IMR-90 (cell line): Measurements from ENCODE around the gene P2RX7. TPM values are rescaled to one million over a fixed set of nuclear protein-coding genes. Genes with fewer than 3 reads are reported as not detected.

Experiments used
- ATAC-seq: fragments of 200-7000 bp; cut with Tn5 transposase; 2 replicates; pipeline ENCODE4 v1.9.1; 2020; ENCODE audit warnings: low read depth, mild to moderate bottlenecking, moderate library complexity
- BruUV-seq: library from RNA; stranded (reverse); fragments of 400-500 nt; replicated peaks from 2 replicates; lab custom pipeline; 2021; lab: Mats Ljungman, UMichigan
- CTCF ChIA-PET: fragments of 300-600 bp; formaldehyde crosslinking; extraction: SDS; loops from one replicate; lab custom pipeline; 2021; ENCODE audit warnings: antibody characterized with exemption; lab: Yijun Ruan, JAX
- POLR2A ChIA-PET: fragments of 300-600 bp; sonication (Branson Sonifier 250); formaldehyde crosslinking; loops from one replicate; lab custom pipeline; 2022; ENCODE audit warnings: antibody characterized with exemption; ENCODE audit not compliant: unreplicated experiment; lab: Charles Lee
- DNase-seq: peaks from one replicate; pipeline ENCODE4 v3.0.0; 2013
- H2AFZ ChIP-seq: replicated peaks from 2 replicates; pipeline ENCODE3; 2013; ENCODE audit warnings: low read length, mild to moderate bottlenecking; ENCODE audit not compliant: poor library complexity
- H2AK5ac ChIP-seq: 2 replicates; pipeline ENCODE4 v1.6.1; 2013; ENCODE audit warnings: low read depth, low read length, inconsistent platforms
- H2AK9ac ChIP-seq: replicated peaks from 2 replicates; pipeline ENCODE3; 2013; ENCODE audit warnings: mild to moderate bottlenecking, low read depth, low read length, moderate library complexity; ENCODE audit not compliant: poor library complexity
- H2BK120ac ChIP-seq: 2 replicates; pipeline ENCODE4 v1.6.1; 2013; ENCODE audit warnings: low read depth, low read length, inconsistent platforms
- H2BK15ac ChIP-seq: 3 replicates; pipeline ENCODE4 v1.6.1; 2013; ENCODE audit warnings: low read depth, low read length, inconsistent platforms
- H2BK20ac ChIP-seq: 2 replicates; pipeline ENCODE4 v1.6.1; 2013; ENCODE audit warnings: low read depth, mild to moderate bottlenecking, inconsistent platforms, low read length, moderate library complexity
- H2BK5ac ChIP-seq: 2 replicates; pipeline ENCODE4 v1.6.1; 2013; ENCODE audit warnings: mild to moderate bottlenecking, low read depth, low read length, inconsistent platforms; ENCODE audit not compliant: poor library complexity, severe bottlenecking
- H3K14ac ChIP-seq: replicated peaks from 2 replicates; pipeline ENCODE4 v1.6.1; 2013; ENCODE audit warnings: low read depth, low read length, inconsistent platforms
- H3K18ac ChIP-seq: 2 replicates; pipeline ENCODE4 v1.6.1; 2013; ENCODE audit warnings: low read depth, low read length, control low read depth
- H3K23ac ChIP-seq: 2 replicates; pipeline ENCODE4 v1.6.1; 2013; ENCODE audit warnings: low read depth, low read length, inconsistent platforms
- H3K27ac ChIP-seq: 2 replicates; pipeline ENCODE4 v1.5.1; 2013; ENCODE audit warnings: mild to moderate bottlenecking, control low read depth, low read length; ENCODE audit not compliant: insufficient read depth
- H3K27me3 ChIP-seq: 2 replicates; pipeline ENCODE4 v1.6.1; 2013; ENCODE audit warnings: low read length; ENCODE audit not compliant: control insufficient read depth, insufficient read depth
- H3K36me3 ChIP-seq: 2 replicates; pipeline ENCODE4 v1.6.1; 2013; ENCODE audit warnings: low read length, mixed read lengths; ENCODE audit not compliant: control insufficient read depth, insufficient read depth
- H3K4ac ChIP-seq: 2 replicates; pipeline ENCODE4 v1.6.1; 2013; ENCODE audit warnings: low read depth, low read length, inconsistent platforms
- H3K4me1 ChIP-seq: 2 replicates; pipeline ENCODE4 v1.6.1; 2013; ENCODE audit warnings: low read length, mixed read lengths; ENCODE audit not compliant: control insufficient read depth, insufficient read depth
- H3K4me2 ChIP-seq: 2 replicates; pipeline ENCODE4 v1.6.1; 2013; ENCODE audit warnings: low read depth, mild to moderate bottlenecking, control low read depth, low read length, moderate library complexity
- H3K4me3 ChIP-seq: 2 replicates; pipeline ENCODE4 v1.5.1; 2013; ENCODE audit warnings: low read depth, mild to moderate bottlenecking, control low read depth, low read length, moderate library complexity; ENCODE audit not compliant: insufficient read depth
- H3K56ac ChIP-seq: 2 replicates; pipeline ENCODE4 v1.6.1; 2013; ENCODE audit warnings: low read length, inconsistent platforms; ENCODE audit not compliant: insufficient read depth; ENCODE audit errors: extremely low read depth
- H3K79me1 ChIP-seq, 2 experiments: 2 replicates each; pipeline ENCODE4 v1.6.1; 2013; ENCODE audit warnings: low read length in 2 of 2, inconsistent platforms in 1 of 2, low read depth in 1 of 2
- H3K9ac ChIP-seq: 2 replicates; pipeline ENCODE4 v1.6.1; 2013; ENCODE audit warnings: low read depth, low read length, control low read depth
- H3K9me1 ChIP-seq: 2 replicates; pipeline ENCODE4 v1.6.1; 2013; ENCODE audit warnings: low read length, inconsistent platforms; ENCODE audit not compliant: insufficient read depth
- H3K9me3 ChIP-seq: 2 replicates; pipeline ENCODE4 v1.6.1; 2013; ENCODE audit warnings: low read length; ENCODE audit not compliant: control insufficient read depth, insufficient read depth
- H4K20me1 ChIP-seq: 2 replicates; pipeline ENCODE4 v1.6.1; 2013; ENCODE audit warnings: low read length, inconsistent platforms; ENCODE audit not compliant: insufficient read depth
- H4K5ac ChIP-seq: 2 replicates; pipeline ENCODE4 v1.6.1; 2013; ENCODE audit warnings: mild to moderate bottlenecking, low read depth, low read length, control low read depth
- H4K8ac ChIP-seq, 2 experiments: 2 replicates each; pipeline ENCODE4 v1.6.1; 2013; ENCODE audit warnings: low read depth in 2 of 2, low read length in 2 of 2, control low read depth in 1 of 2, inconsistent platforms in 1 of 2
- H4K91ac ChIP-seq: 2 replicates; pipeline ENCODE4 v1.6.1; 2013; ENCODE audit warnings: low read depth, low read length, inconsistent platforms; ENCODE audit not compliant: insufficient read depth
- BHLHE40 ChIP-seq: fragments of 150-350 bp; IDR thresholded peaks from 2 replicates; pipeline ENCODE4 v1.6.1; 2016; ENCODE audit warnings: mild to moderate bottlenecking, low read depth, low read length
- CEBPB ChIP-seq: IDR thresholded peaks from 2 replicates; pipeline ENCODE4 v1.6.1; 2012; ENCODE audit warnings: low read depth, low read length, improper control_type of control experiment
- CTCF ChIP-seq: conservative IDR thresholded peaks from 2 replicates; pipeline ENCODE4 v1.5.1; 2012; ENCODE audit warnings: mild to moderate bottlenecking, low read depth, low read length, improper control_type of control experiment
- ELK1 ChIP-seq: fragments of 150-350 bp; IDR thresholded peaks from 2 replicates; pipeline ENCODE4 v1.6.1; 2016; ENCODE audit warnings: low read depth, mild to moderate bottlenecking, low read length, moderate library complexity, borderline replicate concordance
- FOS ChIP-seq: fragments of 150-350 bp; IDR thresholded peaks from 2 replicates; pipeline ENCODE4 v1.6.1; 2016; ENCODE audit warnings: low read depth, low read length
- MAFK ChIP-seq: IDR thresholded peaks from 2 replicates; pipeline ENCODE4 v1.6.1; 2012; ENCODE audit warnings: low read depth, low read length, improper control_type of control experiment
- MAZ ChIP-seq: IDR thresholded peaks from 2 replicates; pipeline ENCODE4 v1.6.1; 2012; ENCODE audit warnings: low read depth, mild to moderate bottlenecking, low read length, improper control_type of control experiment, moderate library complexity, borderline replicate concordance
- NFE2L2 ChIP-seq: fragments of 150-350 bp; IDR thresholded peaks from 2 replicates; pipeline ENCODE4 v1.6.1; 2016; ENCODE audit warnings: low read depth, mild to moderate bottlenecking, low read length
- POLR2A ChIP-seq: IDR thresholded peaks from 2 replicates; pipeline ENCODE4 v1.6.1; 2012; ENCODE audit warnings: mild to moderate bottlenecking, low read depth, low read length
- RAD21 ChIP-seq: IDR thresholded peaks from 2 replicates; pipeline ENCODE4 v1.6.1; 2012; ENCODE audit warnings: low read length, improper control_type of control experiment
- RCOR1 ChIP-seq: IDR thresholded peaks from 2 replicates; pipeline ENCODE4 v1.6.1; 2012; ENCODE audit warnings: mild to moderate bottlenecking, low read length, improper control_type of control experiment; ENCODE audit not compliant: insufficient replicate concordance
- RFX5 ChIP-seq: IDR thresholded peaks from 2 replicates; pipeline ENCODE4 v1.8.0; 2012; ENCODE audit warnings: low read depth, mild to moderate bottlenecking, low read length, moderate library complexity
- SMC3 ChIP-seq: fragments of 150-350 bp; IDR thresholded peaks from 2 replicates; pipeline ENCODE4 v1.6.1; 2016; ENCODE audit warnings: low read depth, mild to moderate bottlenecking, antibody characterized with exemption, low read length, moderate library complexity
- WGBS, 2 experiments: methylation state at CpG; one replicate each; pipeline versions ENCODE4 v1.1.5 to v1.1.7; 2013; ENCODE audit warnings: missing lambda C conversion rate in 2 of 2; ENCODE audit not compliant: insufficient read length in 1 of 2; ENCODE audit errors: extremely low coverage in 2 of 2; 5-methylcytosine and 5-hydroxymethylcytosine counted together
- dilution Hi-C: fragments of 300-500 bp; cut with HindIII; formaldehyde crosslinking; loops from one replicate; pipeline ENCODE4 v1.14.3; 2018; ENCODE audit warnings: low sequenced_read_pairs; ENCODE audit not compliant: unreplicated experiment
- in situ Hi-C: fragments of 300-500 bp; cut with MboI; formaldehyde crosslinking; loops from 3 replicates; pipeline ENCODE4 v1.14.3; 2019; ENCODE audit warnings: low sequenced_read_pairs, inconsistent platforms, mixed read lengths
- intact Hi-C: fragments of 100-400 bp; cut with micrococcal nuclease; formaldehyde crosslinking; loops from 2 replicates; pipeline ENCODE4 v1.10.0; 2022
- polyA plus RNA-seq, 3 experiments: library from polyadenylated mRNA; depleted of rRNA; stranded (reverse); fragments of >200 nt; gene quantifications; 2 replicates each; pipeline ENCODE4 v1.2.3, GENCODE V29; 2012; ENCODE audit warnings: low replicate concordance in 1 of 3
- total RNA-seq: library from RNA; depleted of rRNA; stranded (reverse); fragments of >200 nt; gene quantifications from 2 replicates; pipeline ENCODE4 v1.2.3, GENCODE V29; 2012

P2RX7 gene
- total and polyA plus RNA-seq, 2 of the 4 experiments (the other 2 are of a cell fraction): 0.07 to 0.18 TPM

- 94% methylated on average over 8 of the region's 11 CpGs; no CpG with 5 or more reads in 1 of the 2 experiments for WGBS, 2 experiments
- in situ Hi-C loops (no loop called here), intact Hi-C loops (no loop called here), dilution Hi-C loops (no loop called here)
- Histone ChIP-seq H3K9ac (no peak overlapping the region), H3K4me2 (no peak overlapping the region), H2BK5ac (no peak overlapping the region), H4K8ac (no peak overlapping the region), H2BK20ac (no peak overlapping the region), H4K20me1 (no peaks in the 10 kb centered on the region), H2AFZ (no peak overlapping the region), H3K36me3 (peaks cover 11% of the 10 kb centered on the region; the same call in 1 of the 2 replicates), H2AK9ac (no peak overlapping the region), H3K4me1 (no peaks in the 10 kb centered on the region; the same call in 1 of the 2 replicates), H3K4ac (no peak overlapping the region), H3K4me3 (no peak overlapping the region), H4K91ac (no peak overlapping the region), H4K5ac (no peak overlapping the region), H3K14ac (no peak overlapping the region), H3K27me3 (no peaks in the 10 kb centered on the region), H2AK5ac (no peak overlapping the region), H2BK15ac (no peak overlapping the region), H3K56ac (no peak overlapping the region), H3K23ac (no peak overlapping the region), H3K18ac (no peak overlapping the region), H3K79me1 (no peaks in the 10 kb centered on the region), H3K9me3 (no peaks in the 10 kb centered on the region), H3K27ac (no peak overlapping the region), H3K9me1 (no peaks in the 10 kb centered on the region), H2BK120ac (no peak overlapping the region)
- TF ChIP-seq BHLHE40: no peak
- no peak for TF ChIP-seq MAFK
- TF ChIP-seq CTCF: no peak
- no peak for TF ChIP-seq ELK1
- TF ChIP-seq SMC3: no peak
- TF ChIP-seq RFX5: no peak
- TF ChIP-seq CEBPB: no peak
- TF ChIP-seq MAZ: no peak
- TF ChIP-seq FOS: no peak
- no peak for TF ChIP-seq NFE2L2
- no peak for TF ChIP-seq RAD21
- TF ChIP-seq POLR2A: no peak
- TF ChIP-seq RCOR1: no peak
- POLR2A ChIA-PET: no interaction called here
- BruUV-seq: no TSS peak
- CTCF ChIA-PET: no interaction called here
- DNase-seq (no peak), ATAC-seq (no peak)
Measured at GRCh38 chr12:121233628-121234020, 100.9 kb downstream of the P2RX7 start.
